Fibroblast of villous mesenchyme (primary cell): ENCODE data around the gene PRUNE2. TPM values are rescaled to one million over a fixed set of nuclear protein-coding genes. Genes with fewer than 3 reads are reported as not detected.

Experiments
- DNase-seq: peaks from one replicate; pipeline ENCODE4 v3.0.0-alpha.2; 2010; ENCODE audit warnings: low read depth
- H3K4me3 ChIP-seq: 2 replicates; pipeline ENCODE4 v1.5.1; 2011; ENCODE audit warnings: low read depth, mild to moderate bottlenecking, low read length
- total RNA-seq: library from RNA; depleted of rRNA; stranded (reverse); fragments of >200 nt; gene quantifications from 2 replicates; pipeline ENCODE4 v1.2.3, GENCODE V29; 2012
- TF ChIP-seq, protein P1 (sequence below): IDR thresholded peaks from 2 replicates; pipeline ENCODE4 v1.5.1; 2012; ENCODE audit warnings: low read depth, mild to moderate bottlenecking, low read length; ENCODE audit not compliant: insufficient read depth

The PRUNE2 gene
- total RNA-seq, 1 donor = 14.2 TPM

DNA sequence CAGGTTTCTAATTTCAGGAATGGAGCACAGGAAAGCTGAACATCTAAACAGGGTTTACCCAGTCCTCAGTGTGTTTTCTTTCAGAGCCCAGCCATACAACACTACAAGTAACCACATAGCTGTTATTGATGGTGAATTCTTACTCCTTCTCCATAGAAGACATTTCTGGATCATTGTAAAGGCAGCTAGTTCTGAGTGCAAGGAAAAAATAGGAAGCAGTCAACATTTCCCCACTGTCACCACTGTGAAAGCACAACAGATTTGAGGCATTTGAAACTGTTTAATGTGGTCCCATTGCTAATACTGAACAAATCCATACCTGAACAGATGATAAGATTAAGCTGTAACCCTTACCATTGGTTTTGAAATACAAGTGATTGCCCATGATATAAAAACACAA lies 286.7 kb downstream of the PRUNE2 start:
- DNase-seq = no peak
- no peak overlapping the region for H3K4me3 ChIP-seq
- TF ChIP-seq, protein P1, sequence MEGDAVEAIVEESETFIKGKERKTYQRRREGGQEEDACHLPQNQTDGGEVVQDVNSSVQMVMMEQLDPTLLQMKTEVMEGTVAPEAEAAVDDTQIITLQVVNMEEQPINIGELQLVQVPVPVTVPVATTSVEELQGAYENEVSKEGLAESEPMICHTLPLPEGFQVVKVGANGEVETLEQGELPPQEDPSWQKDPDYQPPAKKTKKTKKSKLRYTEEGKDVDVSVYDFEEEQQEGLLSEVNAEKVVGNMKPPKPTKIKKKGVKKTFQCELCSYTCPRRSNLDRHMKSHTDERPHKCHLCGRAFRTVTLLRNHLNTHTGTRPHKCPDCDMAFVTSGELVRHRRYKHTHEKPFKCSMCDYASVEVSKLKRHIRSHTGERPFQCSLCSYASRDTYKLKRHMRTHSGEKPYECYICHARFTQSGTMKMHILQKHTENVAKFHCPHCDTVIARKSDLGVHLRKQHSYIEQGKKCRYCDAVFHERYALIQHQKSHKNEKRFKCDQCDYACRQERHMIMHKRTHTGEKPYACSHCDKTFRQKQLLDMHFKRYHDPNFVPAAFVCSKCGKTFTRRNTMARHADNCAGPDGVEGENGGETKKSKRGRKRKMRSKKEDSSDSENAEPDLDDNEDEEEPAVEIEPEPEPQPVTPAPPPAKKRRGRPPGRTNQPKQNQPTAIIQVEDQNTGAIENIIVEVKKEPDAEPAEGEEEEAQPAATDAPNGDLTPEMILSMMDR = no peak

DNA sequence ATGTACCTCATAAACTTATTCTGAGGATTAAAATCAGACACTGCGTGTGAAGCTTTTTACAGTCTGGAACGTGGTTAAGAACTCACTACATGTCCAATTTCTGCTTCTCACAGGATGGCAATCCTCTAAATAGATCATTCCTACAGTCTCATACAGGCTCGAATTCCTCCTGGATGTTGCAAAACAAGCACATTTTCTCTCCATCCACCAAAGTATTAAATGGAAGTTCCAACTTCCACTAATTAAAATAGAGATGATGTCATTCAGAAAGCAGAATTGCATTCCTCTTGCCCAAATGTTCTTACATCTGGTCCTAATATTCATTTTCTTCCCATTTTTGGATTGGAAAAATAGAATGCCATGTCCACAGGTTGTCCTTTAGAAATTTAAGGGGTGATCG lies 287.2 kb downstream of the PRUNE2 start:
- DNase-seq = peak; percentile 78
- no peak overlapping the region for H3K4me3 ChIP-seq
- TF ChIP-seq, protein P1 = no peak

- no peak for DNase-seq
- TF ChIP-seq, protein P1 = no peak
- no peak overlapping the region for H3K4me3 ChIP-seq
Observed at GRCh38 chr9:76617497-76618175, 288.3 kb downstream of the PRUNE2 start.

- no peak for DNase-seq
- no peak overlapping the region for H3K4me3 ChIP-seq
- TF ChIP-seq, protein P1 = no peak
Observed at GRCh38 chr9:76616780-76617179, 289.1 kb downstream of the PRUNE2 start.

DNA sequence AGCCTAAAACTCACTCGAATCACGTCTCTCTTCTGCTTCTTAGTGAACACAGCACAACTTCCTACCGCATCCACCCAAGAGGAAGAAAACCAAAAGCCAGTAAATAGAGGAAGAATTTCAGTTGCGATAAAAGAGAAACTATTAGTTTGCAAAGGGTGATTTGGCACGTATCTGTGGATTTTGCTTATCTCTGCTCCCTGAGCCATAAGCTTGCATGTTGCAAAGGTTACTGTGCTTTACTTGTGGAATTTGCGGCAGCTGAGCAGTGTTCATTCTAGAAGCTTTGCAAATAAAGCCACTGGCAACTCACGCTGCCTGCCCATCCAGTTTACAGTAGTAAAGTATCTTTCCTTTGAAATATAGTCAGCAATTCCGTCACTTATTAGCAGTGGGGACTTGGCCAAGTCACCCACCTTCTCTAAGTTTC lies 290.7 kb downstream of the PRUNE2 start:
- peak; percentile 84 for DNase-seq
- H3K4me3 ChIP-seq = peak overlapping the region; percentile 37
- TF ChIP-seq, protein P1 = no peak

DNA sequence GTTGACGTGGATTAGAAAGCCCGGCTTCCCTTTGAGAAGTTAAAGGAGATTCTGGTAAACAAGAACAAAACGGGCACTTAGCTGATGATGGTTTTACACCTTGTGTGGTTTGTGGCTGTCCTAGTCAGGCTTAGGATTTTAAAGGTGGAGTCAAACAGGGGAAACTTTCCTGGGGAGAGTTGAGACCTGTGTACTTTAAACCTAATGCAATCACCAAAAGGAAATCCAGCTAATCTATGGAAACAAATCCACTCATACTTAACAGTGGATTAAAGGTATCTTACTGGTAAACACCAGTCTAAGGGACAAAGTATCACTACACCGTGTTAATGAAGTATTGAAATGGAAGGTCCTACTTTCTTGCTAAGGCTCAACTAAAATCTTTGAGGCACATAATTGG lies 291.9 kb downstream of the PRUNE2 start:
- TF ChIP-seq, protein P1 = no peak
- no peak for DNase-seq
- no peak overlapping the region for H3K4me3 ChIP-seq
